HL-60 (cell line): ENCODE results near the gene ATP5PO.

Source experiments
- DNase-seq, 2 experiments: peaks; one replicate each; pipeline ENCODE4 v3.0.0-alpha.2; 2010 to 2020; ENCODE audit warnings: low read depth in 1 of 2, low spot score in 1 of 2
- H3K27ac ChIP-seq: fragments of 250-450 bp; sonication (Bioruptor Pico); replicated peaks from 2 replicates; pipeline ENCODE4 v1.5.1; 2020; ENCODE audit warnings: mild to moderate bottlenecking, moderate library complexity
- H3K27me3 ChIP-seq: fragments of 250-450 bp; sonication (Bioruptor Pico); 2 replicates; pipeline ENCODE4 v1.5.1; 2021; ENCODE audit warnings: mild to moderate bottlenecking, moderate library complexity; ENCODE audit not compliant: insufficient read depth, poor library complexity, severe bottlenecking
- H3K4me3 ChIP-seq: replicated peaks from 2 replicates; pipeline ENCODE4 v1.5.1; 2011; ENCODE audit warnings: mild to moderate bottlenecking, control low read depth, low read length; ENCODE audit not compliant: insufficient read depth
- CTCF ChIP-seq: IDR thresholded peaks from one replicate; pipeline ENCODE4 v1.5.1; 2011; ENCODE audit warnings: low read length, control low read depth, inconsistent platforms; ENCODE audit not compliant: insufficient read depth
- GABPA ChIP-seq: IDR thresholded peaks from 2 replicates; pipeline ENCODE4 v1.6.1; 2012; ENCODE audit warnings: low read depth
- POLR2AphosphoS5 ChIP-seq: IDR thresholded peaks from 2 replicates; pipeline ENCODE4 v1.6.1; 2012; ENCODE audit warnings: low read depth
- REST ChIP-seq: IDR thresholded peaks from 2 replicates; pipeline ENCODE4 v1.6.1; 2012; ENCODE audit warnings: low read depth; ENCODE audit not compliant: insufficient replicate concordance
- SPI1 ChIP-seq: IDR thresholded peaks from 2 replicates; pipeline ENCODE4 v1.6.1; 2012; ENCODE audit warnings: low read depth, mild to moderate bottlenecking, borderline replicate concordance

The ATP5PO gene

GRCh38 chr21:33894736-33895288, 20.8 kb downstream of the ATP5PO start:
- no peak overlapping the region; the same call in 1 of the 2 replicates for H3K4me3 ChIP-seq
- TF ChIP-seq GABPA = no peak
- TF ChIP-seq SPI1 = no peak
- TF ChIP-seq CTCF = peak; percentile 63
- no peak for TF ChIP-seq POLR2AphosphoS5
- no peak for TF ChIP-seq REST
- no peaks in the 10 kb centered on the region for H3K27me3 ChIP-seq
- DNase-seq = peak; percentile 57 to 85
- H3K27ac ChIP-seq = no peak overlapping the region

- H3K27me3 ChIP-seq = no peaks in the 10 kb centered on the region
- DNase-seq = no peak
- H3K27ac ChIP-seq = no peak overlapping the region
- H3K4me3 ChIP-seq = no peak overlapping the region
- no peak for TF ChIP-seq GABPA
- no peak for TF ChIP-seq SPI1
- TF ChIP-seq REST = no peak
Measured at GRCh38 chr21:33893917-33894316, 21.7 kb downstream of the ATP5PO start.

- no peak for TF ChIP-seq REST
- TF ChIP-seq GABPA = no peak
- TF ChIP-seq CTCF = no peak
- no peak for TF ChIP-seq SPI1
- no peak for TF ChIP-seq POLR2AphosphoS5
- Histone ChIP-seq H3K4me3 (no peak overlapping the region), H3K27me3 (no peaks in the 10 kb centered on the region), H3K27ac (no peak overlapping the region)
- no peak for DNase-seq
Measured at GRCh38 chr21:33892853-33893252, 22.8 kb downstream of the ATP5PO start.

GRCh38 chr21:33890187-33890586, 25.4 kb downstream of the ATP5PO start:
- Histone ChIP-seq H3K27ac (no peak overlapping the region), H3K27me3 (no peaks in the 10 kb centered on the region), H3K4me3 (no peak overlapping the region)
- TF ChIP-seq SPI1 = no peak
- TF ChIP-seq REST = no peak
- TF ChIP-seq CTCF = no peak
- TF ChIP-seq GABPA = no peak
- no peak for TF ChIP-seq POLR2AphosphoS5
- DNase-seq = no peak
